Stimulated activated memory B cell treated with anti-CD40 and anti-IgM and Interleukin-4, amounts not matched to agents 10 μg/mL and 1 μg/mL and 100 μg/mL, for 72 hours (primary cell): ENCODE data around the gene MUC6.

Source experiments
- ATAC-seq: fragments of 150-1000 bp; cut with Tn5 transposase; 2 replicates; pipeline ENCODE4 v1.10.0; 2021
- H3K27ac Mint-ChIP-seq: one replicate; pipeline ENCODE4 v1.8.0; 2022; ENCODE audit warnings: mild to moderate bottlenecking, mixed read lengths
- H3K27me3 Mint-ChIP-seq: one replicate; pipeline ENCODE4 v1.8.0; 2022; ENCODE audit warnings: mixed read lengths
- H3K36me3 Mint-ChIP-seq: one replicate; pipeline ENCODE4 v1.8.0; 2022; ENCODE audit warnings: mixed read lengths
- H3K4me1 Mint-ChIP-seq: one replicate; pipeline ENCODE4 v1.8.0; 2022; ENCODE audit warnings: mixed read lengths
- H3K4me3 Mint-ChIP-seq: one replicate; pipeline ENCODE4 v1.8.0; 2022; ENCODE audit warnings: mild to moderate bottlenecking, moderate library complexity, mixed read lengths
- H3K9me3 Mint-ChIP-seq: one replicate; pipeline ENCODE4 v1.8.0; 2022; ENCODE audit warnings: mixed read lengths

The MUC6 gene

GRCh38 chr11:1036931-1037330, 413 bp upstream of the MUC6 start:
- Mint-ChIP-seq H3K27me3 (peaks cover 13% of the 10 kb centered on the region), H3K4me1 (no peaks in the 10 kb centered on the region), H3K9me3 (peaks cover 7% of the 10 kb centered on the region), H3K27ac (no peak overlapping the region), H3K36me3 (no peaks in the 10 kb centered on the region), H3K4me3 (no peak overlapping the region)
- no peak for ATAC-seq

GRCh38 chr11:1035577-1036283, 788 bp downstream of the MUC6 start:
- H3K27me3 Mint-ChIP-seq, result peaks cover 7% of the 10 kb centered on the region
- no peaks in the 10 kb centered on the region for H3K36me3 Mint-ChIP-seq
- no peak overlapping the region for H3K27ac Mint-ChIP-seq
- H3K4me3 Mint-ChIP-seq, result no peak overlapping the region
- peak; percentile 1 for ATAC-seq
- H3K9me3 Mint-ChIP-seq, result peaks cover 7% of the 10 kb centered on the region
- no peaks in the 10 kb centered on the region for H3K4me1 Mint-ChIP-seq

- H3K27ac Mint-ChIP-seq, result no peak overlapping the region
These were observed 1.8 kb downstream of the MUC6 start for GRCh38 chr11:1034456-1035295.

GRCh38 chr11:1034001-1034400, 2.5 kb downstream of the MUC6 start:
- no peaks in the 10 kb centered on the region for H3K36me3 Mint-ChIP-seq
- H3K9me3 Mint-ChIP-seq, result peaks cover 7% of the 10 kb centered on the region
- H3K4me1 Mint-ChIP-seq, result no peaks in the 10 kb centered on the region

More at GRCh38 chr11:1034456-1035295, 1.8 kb downstream of the MUC6 start:
- H3K27me3 Mint-ChIP-seq, result peaks cover 7% of the 10 kb centered on the region
- H3K9me3 Mint-ChIP-seq, result peaks cover 7% of the 10 kb centered on the region
- H3K4me1 Mint-ChIP-seq, result no peaks in the 10 kb centered on the region
- H3K36me3 Mint-ChIP-seq, result no peaks in the 10 kb centered on the region
- ATAC-seq, result no peak
- H3K4me3 Mint-ChIP-seq, result no peak overlapping the region

GRCh38 chr11:1033016-1033798, 3.3 kb downstream of the MUC6 start:
- no peak for ATAC-seq
- Mint-ChIP-seq H3K36me3 (no peaks in the 10 kb centered on the region), H3K27ac (no peak overlapping the region), H3K4me1 (no peaks in the 10 kb centered on the region), H3K27me3 (peaks cover 4% of the 10 kb centered on the region), H3K4me3 (no peak overlapping the region), H3K9me3 (peaks cover 7% of the 10 kb centered on the region)

More at GRCh38 chr11:1034001-1034400, 2.5 kb downstream of the MUC6 start:
- Mint-ChIP-seq H3K4me3 (no peak overlapping the region), H3K27ac (no peak overlapping the region), H3K27me3 (peaks cover 7% of the 10 kb centered on the region)
- ATAC-seq, result no peak

GRCh38 chr11:1032310-1032891, 4.1 kb downstream of the MUC6 start:
- H3K27ac Mint-ChIP-seq, result no peak overlapping the region

GRCh38 chr11:1031121-1031899, 5.2 kb downstream of the MUC6 start:
- H3K36me3 Mint-ChIP-seq, result no peaks in the 10 kb centered on the region
- no peak overlapping the region for H3K27ac Mint-ChIP-seq
- ATAC-seq, result no peak
- H3K9me3 Mint-ChIP-seq, result peaks cover 7% of the 10 kb centered on the region
- H3K27me3 Mint-ChIP-seq, result no peaks in the 10 kb centered on the region
- no peak overlapping the region for H3K4me3 Mint-ChIP-seq
- H3K4me1 Mint-ChIP-seq, result no peaks in the 10 kb centered on the region

More at GRCh38 chr11:1032310-1032891, 4.1 kb downstream of the MUC6 start:
- H3K4me3 Mint-ChIP-seq, result no peak overlapping the region
- H3K27me3 Mint-ChIP-seq, result no peaks in the 10 kb centered on the region
- no peak for ATAC-seq
- no peaks in the 10 kb centered on the region for H3K36me3 Mint-ChIP-seq
- no peaks in the 10 kb centered on the region for H3K4me1 Mint-ChIP-seq
- H3K9me3 Mint-ChIP-seq, result peaks cover 7% of the 10 kb centered on the region

GRCh38 chr11:1030556-1030955, 6.0 kb downstream of the MUC6 start:
- H3K4me3 Mint-ChIP-seq, result no peak overlapping the region
- H3K27ac Mint-ChIP-seq, result no peak overlapping the region
- no peaks in the 10 kb centered on the region for H3K36me3 Mint-ChIP-seq
- no peaks in the 10 kb centered on the region for H3K27me3 Mint-ChIP-seq
- ATAC-seq, result no peak
- no peaks in the 10 kb centered on the region for H3K4me1 Mint-ChIP-seq
- H3K9me3 Mint-ChIP-seq, result peaks cover 7% of the 10 kb centered on the region

- H3K27me3 Mint-ChIP-seq, result no peaks in the 10 kb centered on the region
- ATAC-seq, result no peak
- H3K27ac Mint-ChIP-seq, result no peak overlapping the region
- no peak overlapping the region for H3K4me3 Mint-ChIP-seq
- no peaks in the 10 kb centered on the region for H3K36me3 Mint-ChIP-seq
- no peaks in the 10 kb centered on the region for H3K4me1 Mint-ChIP-seq
- peaks cover 7% of the 10 kb centered on the region for H3K9me3 Mint-ChIP-seq
These were observed 6.4 kb downstream of the MUC6 start for GRCh38 chr11:1030086-1030485.

- no peak overlapping the region for H3K4me3 Mint-ChIP-seq
- peaks cover 7% of the 10 kb centered on the region for H3K9me3 Mint-ChIP-seq
- no peaks in the 10 kb centered on the region for H3K27me3 Mint-ChIP-seq
- no peak for ATAC-seq
- H3K4me1 Mint-ChIP-seq, result no peaks in the 10 kb centered on the region
- no peaks in the 10 kb centered on the region for H3K36me3 Mint-ChIP-seq
- no peak overlapping the region for H3K27ac Mint-ChIP-seq
These were observed 6.9 kb downstream of the MUC6 start for GRCh38 chr11:1029654-1030053.

- Mint-ChIP-seq H3K4me3 (no peak overlapping the region), H3K27me3 (no peaks in the 10 kb centered on the region), H3K9me3 (peaks cover 7% of the 10 kb centered on the region), H3K36me3 (no peaks in the 10 kb centered on the region), H3K4me1 (no peaks in the 10 kb centered on the region), H3K27ac (no peak overlapping the region)
- no peak for ATAC-seq
These were observed 7.5 kb downstream of the MUC6 start for GRCh38 chr11:1029051-1029450.

- no peak overlapping the region for H3K4me3 Mint-ChIP-seq
These were observed 7.9 kb downstream of the MUC6 start for GRCh38 chr11:1028616-1029015.

GRCh38 chr11:1028291-1028540, 8.3 kb downstream of the MUC6 start:
- Mint-ChIP-seq H3K4me3 (no peak overlapping the region), H3K4me1 (no peaks in the 10 kb centered on the region), H3K9me3 (peaks cover 7% of the 10 kb centered on the region), H3K36me3 (peaks cover under 1% of the 10 kb centered on the region), H3K27me3 (no peaks in the 10 kb centered on the region), H3K27ac (no peak overlapping the region)
- no peak for ATAC-seq

More at GRCh38 chr11:1028616-1029015, 7.9 kb downstream of the MUC6 start:
- Mint-ChIP-seq H3K9me3 (peaks cover 7% of the 10 kb centered on the region), H3K36me3 (no peaks in the 10 kb centered on the region), H3K27ac (no peak overlapping the region), H3K27me3 (no peaks in the 10 kb centered on the region), H3K4me1 (no peaks in the 10 kb centered on the region)
- ATAC-seq, result no peak

- Mint-ChIP-seq H3K9me3 (peaks cover 12% of the 10 kb centered on the region), H3K27ac (no peak overlapping the region), H3K36me3 (peaks cover 6% of the 10 kb centered on the region), H3K4me3 (no peak overlapping the region), H3K4me1 (no peaks in the 10 kb centered on the region), H3K27me3 (no peaks in the 10 kb centered on the region)
- no peak for ATAC-seq
These were observed 8.8 kb downstream of the MUC6 start for GRCh38 chr11:1027483-1028290.
